ENCODE data around the gene KMT2A. TPM values are rescaled to one million over a fixed set of nuclear protein-coding genes. Genes with fewer than 3 reads are reported as not detected.

KMT2A gene
- total RNA-seq, 4 donors from 2014 or later: 74.5 to 175 (median 90.8) TPM

DNA sequence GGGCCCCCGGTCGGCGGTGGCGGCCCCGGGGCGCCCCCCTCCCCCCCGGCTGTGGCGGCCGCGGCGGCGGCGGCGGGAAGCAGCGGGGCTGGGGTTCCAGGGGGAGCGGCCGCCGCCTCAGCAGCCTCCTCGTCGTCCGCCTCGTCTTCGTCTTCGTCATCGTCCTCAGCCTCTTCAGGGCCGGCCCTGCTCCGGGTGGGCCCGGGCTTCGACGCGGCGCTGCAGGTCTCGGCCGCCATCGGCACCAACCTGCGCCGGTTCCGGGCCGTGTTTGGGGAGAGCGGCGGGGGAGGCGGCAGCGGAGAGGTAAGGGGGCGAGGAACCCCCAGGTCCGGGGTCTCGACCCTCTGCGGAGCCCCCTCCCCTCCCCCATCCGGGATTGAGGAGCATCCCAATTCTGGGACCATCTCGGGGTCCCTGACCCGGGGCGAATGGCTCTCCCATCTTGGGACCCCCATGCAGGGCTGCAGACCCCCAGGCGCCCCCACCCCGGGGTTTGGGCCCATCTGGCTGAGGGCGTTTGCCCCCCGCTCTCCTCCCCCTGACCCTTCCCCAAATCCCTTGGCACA is 431 bp downstream of the KMT2A start:
- 0% methylated on average over 1 to 4 of the region's 55 CpGs for WGBS, 2 donors
- Histone ChIP-seq H3K36me3 (no peaks in the 10 kb centered on the region), H3K9me3 (no peaks in the 10 kb centered on the region), H3K27me3 (no peaks in the 10 kb centered on the region), H3K4me1 (peaks cover 22 to 41% of the 10 kb centered on the region in 2 donors), H3K4me3 (replicated peaks in 1 of 3) (peak overlapping the region; percentile 51 to 95 (median 79)), H3K27ac (peak overlapping the region; percentile 71 to 91 (median 91))
- peak; percentile 8 to 20 for DNase-seq
- intact Hi-C loops (cut with DNase I): loop anchor here (2.0 kb wide), 1 partner anchor 36 kb away; the partner anchor contains the start of gene ATP5MG
- TF ChIP-seq CTCF (IDR thresholded peaks at IDR 0.05) (no peak), POLR2A (IDR thresholded peaks at IDR 0.05) (no peak)

GRCh38 chr11:118437208-118438125 is 1.2 kb downstream of the KMT2A start:
- DNase-seq: peak; percentile 44 to 51
- Histone ChIP-seq H3K4me1 (peaks cover 22 to 48% of the 10 kb centered on the region in 2 donors), H3K9me3 (no peaks in the 10 kb centered on the region), H3K4me3 (replicated peaks in 1 of 3) (peak overlapping the region; percentile 51 to 95 (median 79)), H3K27ac (peak overlapping the region; percentile 71 to 91 (median 91)), H3K36me3 (no peaks in the 10 kb centered on the region), H3K27me3 (no peaks in the 10 kb centered on the region)
- 1 to 3% methylated on average over 28 of the region's 28 CpGs for WGBS, 2 donors
- TF ChIP-seq POLR2A (IDR thresholded peaks at IDR 0.05) (no peak), CTCF (IDR thresholded peaks at IDR 0.05) (no peak)
- intact Hi-C loops (cut with DNase I): loop anchor here (2.0 kb wide), 1 partner anchor 37 kb away; the partner anchor contains the start of gene ATP5MG

- intact Hi-C loops (cut with DNase I): no loop called here
- DNase-seq: peak; percentile 68 to 69
These were observed 2.1 kb downstream of the KMT2A start for GRCh38 chr11:118438314-118438931.

DNA sequence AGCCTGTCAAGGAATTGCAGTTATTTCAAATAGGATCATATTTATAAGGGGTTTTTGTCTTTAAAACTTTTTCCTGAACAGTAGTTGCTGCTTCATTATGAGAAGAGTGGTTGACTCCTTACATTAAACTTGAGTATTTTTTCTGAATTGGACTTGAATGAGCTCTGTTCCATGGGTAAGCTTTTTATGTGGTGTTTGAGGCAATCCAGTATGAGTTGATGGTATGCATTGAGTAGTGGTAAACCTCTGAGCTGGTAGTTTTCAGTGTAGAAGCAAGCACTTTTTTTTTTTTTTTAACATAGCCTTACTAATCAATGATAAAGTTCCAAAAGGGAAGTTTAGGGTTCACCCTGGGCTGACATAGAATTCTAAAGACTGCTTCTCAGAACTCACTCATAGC is 3.4 kb downstream of the KMT2A start:
- H3K4me3 ChIP-seq (replicated peaks in 1 of 3): no peak overlapping the region
- H3K36me3 ChIP-seq: no peaks in the 10 kb centered on the region
- TF ChIP-seq CTCF (IDR thresholded peaks at IDR 0.05): no peak
- TF ChIP-seq POLR2A (IDR thresholded peaks at IDR 0.05): no peak
- no peaks in the 10 kb centered on the region for H3K9me3 ChIP-seq
- peaks cover 34 to 61% of the 10 kb centered on the region in 2 donors for H3K4me1 ChIP-seq
- no peak overlapping the region for H3K27ac ChIP-seq
- H3K27me3 ChIP-seq: no peaks in the 10 kb centered on the region
- DNase-seq: no peak
- intact Hi-C loops (cut with DNase I): no loop called here

More at GRCh38 chr11:118438314-118438931, 2.1 kb downstream of the KMT2A start:
- Histone ChIP-seq H3K27ac (peak overlapping the region; percentile 71 to 91 (median 91)), H3K4me1 (peaks cover 29 to 56% of the 10 kb centered on the region in 2 donors), H3K36me3 (no peaks in the 10 kb centered on the region), H3K9me3 (no peaks in the 10 kb centered on the region), H3K27me3 (no peaks in the 10 kb centered on the region), H3K4me3 (replicated peaks in 1 of 3) (peak overlapping the region in 2 of 3 donors; percentile 79 to 95)
- TF ChIP-seq CTCF (IDR thresholded peaks at IDR 0.05) (no peak), POLR2A (IDR thresholded peaks at IDR 0.05) (peak in 1 of 2 donors; percentile 29)
- WGBS, 2 donors: 2 to 4% methylated on average over 14 of the region's 14 CpGs

Data from thyroid gland (tissue), 4 donors.